ENCODE measurements around the gene SLC39A10.

SLC39A10 gene

GRCh38 chr2:195666113-195666712 lies 9.2 kb downstream of the SLC39A10 start:
- DNase-seq (ENCODE audit: low spot score): no peak
- in situ Hi-C loops (cut with MboI; ENCODE audit: low pct_unique_long_range_greater_than_20kb, low sequenced_read_pairs, unreplicated experiment): loop anchor here (25.0 kb wide), 3 partner anchors 179 to 396 kb away; partner anchors contain the start of gene DNAH7

GRCh38 chr2:195667974-195668373 lies 10.9 kb downstream of the SLC39A10 start:
- TF ChIP-seq, protein P1, sequence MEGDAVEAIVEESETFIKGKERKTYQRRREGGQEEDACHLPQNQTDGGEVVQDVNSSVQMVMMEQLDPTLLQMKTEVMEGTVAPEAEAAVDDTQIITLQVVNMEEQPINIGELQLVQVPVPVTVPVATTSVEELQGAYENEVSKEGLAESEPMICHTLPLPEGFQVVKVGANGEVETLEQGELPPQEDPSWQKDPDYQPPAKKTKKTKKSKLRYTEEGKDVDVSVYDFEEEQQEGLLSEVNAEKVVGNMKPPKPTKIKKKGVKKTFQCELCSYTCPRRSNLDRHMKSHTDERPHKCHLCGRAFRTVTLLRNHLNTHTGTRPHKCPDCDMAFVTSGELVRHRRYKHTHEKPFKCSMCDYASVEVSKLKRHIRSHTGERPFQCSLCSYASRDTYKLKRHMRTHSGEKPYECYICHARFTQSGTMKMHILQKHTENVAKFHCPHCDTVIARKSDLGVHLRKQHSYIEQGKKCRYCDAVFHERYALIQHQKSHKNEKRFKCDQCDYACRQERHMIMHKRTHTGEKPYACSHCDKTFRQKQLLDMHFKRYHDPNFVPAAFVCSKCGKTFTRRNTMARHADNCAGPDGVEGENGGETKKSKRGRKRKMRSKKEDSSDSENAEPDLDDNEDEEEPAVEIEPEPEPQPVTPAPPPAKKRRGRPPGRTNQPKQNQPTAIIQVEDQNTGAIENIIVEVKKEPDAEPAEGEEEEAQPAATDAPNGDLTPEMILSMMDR (IDR thresholded peaks at IDR 0.05; ENCODE audit: extremely low read depth, insufficient read depth, missing control alignments): no peak
- in situ Hi-C loops (cut with MboI; ENCODE audit: low pct_unique_long_range_greater_than_20kb, low sequenced_read_pairs, unreplicated experiment): loop anchor here (25.0 kb wide), 3 partner anchors 181 to 394 kb away; partner anchors contain the start of gene DNAH7
- no peak for DNase-seq (ENCODE audit: low spot score)

More at GRCh38 chr2:195666113-195666712, 9.2 kb downstream of the SLC39A10 start:
- TF ChIP-seq, protein P1 (IDR thresholded peaks at IDR 0.05; ENCODE audit: extremely low read depth, insufficient read depth, missing control alignments): no peak

DNA sequence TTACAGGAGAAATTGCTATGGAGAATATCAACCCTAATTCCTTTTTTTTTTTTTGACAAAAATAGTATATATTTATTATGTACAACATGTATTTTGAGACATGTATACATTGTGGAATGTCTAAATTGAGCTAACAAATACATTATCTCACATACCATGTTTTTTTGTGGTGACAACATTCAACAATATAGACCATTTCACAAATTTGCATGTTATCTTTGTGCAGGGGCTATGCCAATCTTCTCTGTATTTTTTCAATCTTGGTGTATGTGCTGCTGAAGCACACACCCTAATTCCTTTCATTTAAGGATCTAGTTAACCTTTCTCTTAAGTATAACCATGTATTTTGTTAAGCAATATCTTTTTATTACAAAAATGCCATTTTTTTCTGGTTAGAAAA lies 13.2 kb downstream of the SLC39A10 start:
- TF ChIP-seq, protein P1 (IDR thresholded peaks at IDR 0.05; ENCODE audit: extremely low read depth, insufficient read depth, missing control alignments): no peak
- DNase-seq (ENCODE audit: low spot score): no peak
- in situ Hi-C loops (cut with MboI; ENCODE audit: low pct_unique_long_range_greater_than_20kb, low sequenced_read_pairs, unreplicated experiment): loop anchor here (25.0 kb wide), 3 partner anchors 183 to 392 kb away; partner anchors contain the start of gene DNAH7

- no peak for DNase-seq (ENCODE audit: low spot score)
- in situ Hi-C loops (cut with MboI; ENCODE audit: low pct_unique_long_range_greater_than_20kb, low sequenced_read_pairs, unreplicated experiment): loop anchor here (25.0 kb wide), 3 partner anchors 184 to 391 kb away; partner anchors contain the start of gene DNAH7
- TF ChIP-seq, protein P1 (IDR thresholded peaks at IDR 0.05; ENCODE audit: extremely low read depth, insufficient read depth, missing control alignments): no peak
These were observed 14.5 kb downstream of the SLC39A10 start for GRCh38 chr2:195671563-195671962.

- DNase-seq (ENCODE audit: low spot score): no peak
- in situ Hi-C loops (cut with MboI; ENCODE audit: low pct_unique_long_range_greater_than_20kb, low sequenced_read_pairs, unreplicated experiment): loop anchor here (25.0 kb wide), 3 partner anchors 185 to 390 kb away; partner anchors contain the start of gene DNAH7
- TF ChIP-seq, protein P1 (IDR thresholded peaks at IDR 0.05; ENCODE audit: extremely low read depth, insufficient read depth, missing control alignments): no peak
These were observed 15.6 kb downstream of the SLC39A10 start for GRCh38 chr2:195672674-195673073.

- in situ Hi-C loops (cut with MboI; ENCODE audit: low pct_unique_long_range_greater_than_20kb, low sequenced_read_pairs, unreplicated experiment): loop anchor here (25.0 kb wide), 3 partner anchors 187 to 388 kb away; partner anchors contain the start of gene DNAH7
- TF ChIP-seq, protein P1 (IDR thresholded peaks at IDR 0.05; ENCODE audit: extremely low read depth, insufficient read depth, missing control alignments): no peak
- DNase-seq (ENCODE audit: low spot score): no peak
These were observed 17.6 kb downstream of the SLC39A10 start for GRCh38 chr2:195674491-195675221.
